NCI-H146 treated with DMSO at 0.1 percent for 48 hours (cell line): ENCODE results near the gene LIN7A.

Experiments
- DNase-seq: peaks from one replicate; lab custom pipeline; 2025; ENCODE audit not compliant: unreplicated experiment; lab: John Stamatoyannopoulos, UW

Gene LIN7A

GRCh38 chr12:80860928-80861327 is 76.8 kb downstream of the LIN7A start:
- no peak for DNase-seq

GRCh38 chr12:80860206-80860605 is 77.5 kb downstream of the LIN7A start:
- DNase-seq, result no peak

GRCh38 chr12:80858356-80858755 is 79.4 kb downstream of the LIN7A start:
- DNase-seq, result peak; percentile 33

GRCh38 chr12:80857311-80857710 is 80.4 kb downstream of the LIN7A start:
- DNase-seq, result no peak

- peak; percentile 4 for DNase-seq
These were observed 88.4 kb downstream of the LIN7A start for GRCh38 chr12:80849337-80849736.

- no peak for DNase-seq
These were observed 88.9 kb downstream of the LIN7A start for GRCh38 chr12:80848858-80849257.

- peak; percentile 41 for DNase-seq
These were observed 90.2 kb downstream of the LIN7A start for GRCh38 chr12:80847575-80847974.

GRCh38 chr12:80846952-80847351 is 90.8 kb downstream of the LIN7A start:
- DNase-seq, result peak; percentile 18

- DNase-seq, result no peak
These were observed 92.1 kb downstream of the LIN7A start for GRCh38 chr12:80845639-80846038.

- DNase-seq, result no peak
These were observed 93.8 kb downstream of the LIN7A start for GRCh38 chr12:80843969-80844368.

GRCh38 chr12:80838708-80839107 is 99.0 kb downstream of the LIN7A start:
- no peak for DNase-seq

GRCh38 chr12:80838024-80838658 is 99.6 kb downstream of the LIN7A start:
- no peak for DNase-seq

- DNase-seq, result peak; percentile 45
These were observed 100.3 kb downstream of the LIN7A start for GRCh38 chr12:80837342-80837978.

- no peak for DNase-seq
These were observed 103.0 kb downstream of the LIN7A start for GRCh38 chr12:80834724-80835123.

GRCh38 chr12:80830533-80831088 is 107.1 kb downstream of the LIN7A start:
- no peak for DNase-seq

- no peak for DNase-seq
These were observed 108.0 kb downstream of the LIN7A start for GRCh38 chr12:80829767-80830166.

- no peak for DNase-seq
These were observed 112.2 kb downstream of the LIN7A start for GRCh38 chr12:80825506-80825905.

- no peak for DNase-seq
These were observed 114.3 kb downstream of the LIN7A start for GRCh38 chr12:80823393-80823792.

- DNase-seq, result no peak
These were observed 116.2 kb downstream of the LIN7A start for GRCh38 chr12:80821513-80822000.

- DNase-seq, result no peak
These were observed 118.9 kb downstream of the LIN7A start for GRCh38 chr12:80818878-80819277.

- no peak for DNase-seq
These were observed 122.4 kb downstream of the LIN7A start for GRCh38 chr12:80815351-80815750.

GRCh38 chr12:80814453-80814852 is 123.3 kb downstream of the LIN7A start:
- no peak for DNase-seq
